Smooth muscle cell (in vitro differentiated cells): ENCODE data around the gene AFG3L2. TPM values are rescaled to one million over a fixed set of nuclear protein-coding genes. Genes with fewer than 3 reads are reported as not detected.

Experiments
- DNase-seq: peaks from one replicate; lab custom pipeline; 2025; ENCODE audit not compliant: unreplicated experiment; lab: John Stamatoyannopoulos, UW
- H2AFZ ChIP-seq: fragments of 200-600 bp; sonication (generic); 2 replicates; pipeline ENCODE4 v1.6.0; 2016; ENCODE audit warnings: antibody characterized with exemption, low read depth, mild to moderate bottlenecking
- H3F3A ChIP-seq: fragments of 200-600 bp; sonication (generic); 2 replicates; pipeline ENCODE4 v1.6.0; 2017; ENCODE audit warnings: antibody characterized with exemption, low read depth
- H3K27ac ChIP-seq: fragments of 200-600 bp; sonication (generic); 2 replicates; pipeline ENCODE4 v1.5.1; 2016; ENCODE audit warnings: low read depth, mild to moderate bottlenecking
- H3K27me3 ChIP-seq: fragments of 200-600 bp; sonication (generic); 2 replicates; pipeline ENCODE4 v1.6.1; 2016; ENCODE audit warnings: low read depth, mild to moderate bottlenecking
- H3K36me3 ChIP-seq: fragments of 200-600 bp; sonication (generic); 2 replicates; pipeline ENCODE4 v1.5.1; 2016; ENCODE audit warnings: low read depth
- H3K4me1 ChIP-seq: fragments of 200-600 bp; sonication (generic); 2 replicates; pipeline ENCODE4 v1.5.1; 2016; ENCODE audit warnings: low read depth
- H3K4me2 ChIP-seq: fragments of 200-600 bp; sonication (generic); 2 replicates; pipeline ENCODE4 v1.6.0; 2016; ENCODE audit warnings: mild to moderate bottlenecking
- H3K4me3 ChIP-seq: fragments of 200-600 bp; sonication (generic); 2 replicates; pipeline ENCODE4 v1.5.1; 2016; ENCODE audit warnings: mild to moderate bottlenecking
- H3K79me2 ChIP-seq: fragments of 200-600 bp; sonication (generic); 2 replicates; pipeline ENCODE4 v1.6.0; 2016; ENCODE audit warnings: low read depth, mild to moderate bottlenecking
- H3K9ac ChIP-seq: fragments of 200-600 bp; sonication (generic); 2 replicates; pipeline ENCODE4 v1.6.0; 2016; ENCODE audit warnings: low read depth
- H3K9me3 ChIP-seq: fragments of 200-600 bp; sonication (generic); replicated peaks from 2 replicates; pipeline ENCODE4 v1.5.1; 2016; ENCODE audit warnings: low read depth
- H4K20me1 ChIP-seq: fragments of 200-600 bp; sonication (generic); 2 replicates; pipeline ENCODE4 v1.6.0; 2016; ENCODE audit warnings: low read depth
- WGBS: methylation state at CpG from one replicate; pipeline ENCODE4 v1.1.7; 2016; ENCODE audit warnings: low lambda C conversion rate; 5-methylcytosine and 5-hydroxymethylcytosine counted together
- polyA plus RNA-seq: library from polyadenylated mRNA; unstranded; fragments of >200 nt; fragmentation: Nextera tagmentation; extraction: Ambion mirVana; gene quantifications from 2 replicates; pipeline ENCODE4 v1.2.1, GENCODE V29; 2016
- total RNA-seq: library from RNA; depleted of rRNA; stranded (reverse); fragments of >200 nt; gene quantifications from 2 replicates; pipeline ENCODE4 v1.2.3, GENCODE V29; 2014
- TF ChIP-seq, protein P1 (sequence below): fragments of 200-600 bp; sonication (generic); IDR thresholded peaks from 2 replicates; pipeline ENCODE4 v1.5.1; 2017; ENCODE audit warnings: borderline replicate concordance, mild to moderate bottlenecking, antibody characterized with exemption; ENCODE audit not compliant: insufficient read depth, poor library complexity, severe bottlenecking

The AFG3L2 gene
- total and polyA plus RNA-seq, 2 experiments from 2014 or later, result 21.6 to 24.3 TPM

DNA sequence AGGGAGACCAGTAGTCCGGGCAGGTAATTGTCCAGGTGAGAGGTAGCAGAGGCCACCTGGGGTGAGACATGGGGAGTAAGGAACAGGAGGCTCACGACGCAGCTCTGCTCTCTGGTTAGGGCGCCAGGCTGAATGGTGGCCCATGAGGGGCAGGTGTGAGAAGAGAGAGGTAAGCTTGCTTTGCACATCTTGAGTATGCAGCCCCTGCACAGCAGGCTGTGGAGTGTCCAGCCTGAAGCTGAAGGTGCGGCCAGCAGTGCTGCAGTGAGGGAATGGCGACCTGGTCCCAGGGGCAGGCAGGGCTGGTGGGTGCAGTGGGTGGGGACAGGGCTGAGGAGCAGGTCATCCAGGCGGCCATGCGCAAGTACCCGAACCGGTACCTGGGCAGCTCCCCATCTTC is 46.4 kb upstream of the AFG3L2 start:
- H3K36me3 ChIP-seq, result peaks cover 6% of the 10 kb centered on the region
- H3K9me3 ChIP-seq, result peaks cover 4% of the 10 kb centered on the region
- no peaks in the 10 kb centered on the region for H3K79me2 ChIP-seq
- H3K27ac ChIP-seq, result no peak overlapping the region
- no peak overlapping the region for H2AFZ ChIP-seq
- H3K9ac ChIP-seq, result no peak overlapping the region
- no peaks in the 10 kb centered on the region for H3F3A ChIP-seq
- H3K4me2 ChIP-seq, result no peak overlapping the region
- DNase-seq, result no peak
- WGBS, result 96% methylated on average over 10 of the region's 10 CpGs
- TF ChIP-seq, protein P1, sequence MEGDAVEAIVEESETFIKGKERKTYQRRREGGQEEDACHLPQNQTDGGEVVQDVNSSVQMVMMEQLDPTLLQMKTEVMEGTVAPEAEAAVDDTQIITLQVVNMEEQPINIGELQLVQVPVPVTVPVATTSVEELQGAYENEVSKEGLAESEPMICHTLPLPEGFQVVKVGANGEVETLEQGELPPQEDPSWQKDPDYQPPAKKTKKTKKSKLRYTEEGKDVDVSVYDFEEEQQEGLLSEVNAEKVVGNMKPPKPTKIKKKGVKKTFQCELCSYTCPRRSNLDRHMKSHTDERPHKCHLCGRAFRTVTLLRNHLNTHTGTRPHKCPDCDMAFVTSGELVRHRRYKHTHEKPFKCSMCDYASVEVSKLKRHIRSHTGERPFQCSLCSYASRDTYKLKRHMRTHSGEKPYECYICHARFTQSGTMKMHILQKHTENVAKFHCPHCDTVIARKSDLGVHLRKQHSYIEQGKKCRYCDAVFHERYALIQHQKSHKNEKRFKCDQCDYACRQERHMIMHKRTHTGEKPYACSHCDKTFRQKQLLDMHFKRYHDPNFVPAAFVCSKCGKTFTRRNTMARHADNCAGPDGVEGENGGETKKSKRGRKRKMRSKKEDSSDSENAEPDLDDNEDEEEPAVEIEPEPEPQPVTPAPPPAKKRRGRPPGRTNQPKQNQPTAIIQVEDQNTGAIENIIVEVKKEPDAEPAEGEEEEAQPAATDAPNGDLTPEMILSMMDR, result no peak
- no peak overlapping the region for H3K4me3 ChIP-seq
- H3K27me3 ChIP-seq, result no peaks in the 10 kb centered on the region
- peaks cover 6% of the 10 kb centered on the region for H3K4me1 ChIP-seq
- H4K20me1 ChIP-seq, result no peaks in the 10 kb centered on the region

DNA sequence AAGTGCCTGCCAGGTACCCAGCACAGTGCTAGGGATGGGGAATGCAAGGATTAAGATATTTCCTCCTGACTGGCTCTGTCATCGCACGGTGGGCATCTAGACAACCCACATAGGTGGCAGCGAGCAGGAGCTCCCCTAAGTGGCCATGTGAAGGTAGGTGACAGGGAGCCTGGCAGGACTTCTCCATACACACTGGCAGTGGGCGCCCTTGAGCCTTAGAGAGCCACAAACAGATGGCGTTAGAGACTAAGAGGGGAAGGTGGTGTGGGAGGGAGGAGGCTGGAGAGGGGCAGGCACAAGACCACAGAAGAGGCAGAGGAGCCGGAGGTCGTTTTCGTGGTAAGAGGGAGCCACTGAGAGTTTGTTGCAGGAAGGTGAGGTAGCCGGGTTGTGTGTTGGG is 45.9 kb upstream of the AFG3L2 start:
- Histone ChIP-seq H3K9me3 (peaks cover 4% of the 10 kb centered on the region), H3K27ac (no peak overlapping the region), H3K4me3 (no peak overlapping the region), H3F3A (no peaks in the 10 kb centered on the region), H3K79me2 (no peaks in the 10 kb centered on the region), H2AFZ (no peak overlapping the region), H3K4me2 (no peak overlapping the region), H4K20me1 (no peaks in the 10 kb centered on the region), H3K36me3 (peaks cover 6% of the 10 kb centered on the region), H3K27me3 (no peaks in the 10 kb centered on the region), H3K9ac (no peak overlapping the region), H3K4me1 (peaks cover 9% of the 10 kb centered on the region)
- no peak for DNase-seq
- 90% methylated on average over 9 of the region's 9 CpGs for WGBS
- TF ChIP-seq, protein P1, result no peak

DNA sequence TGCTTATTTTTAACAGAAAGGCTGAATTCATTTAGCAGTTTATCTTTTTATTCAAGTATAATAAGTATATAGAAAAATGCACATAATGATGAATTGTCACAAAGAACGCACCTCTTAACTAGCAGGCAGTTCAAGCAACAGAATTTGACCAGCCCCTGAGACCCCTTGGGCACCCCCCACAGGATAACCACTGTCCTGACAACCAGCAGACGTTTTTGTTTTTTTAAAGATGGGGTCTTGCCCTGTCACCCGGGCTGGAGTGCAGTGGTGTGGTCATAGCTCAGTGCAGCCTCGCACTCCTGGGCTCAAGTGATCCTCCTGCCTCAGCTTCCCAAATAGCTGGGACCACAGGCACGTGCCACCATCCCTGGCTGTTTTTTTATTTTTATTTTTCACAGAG is 44.7 kb upstream of the AFG3L2 start:
- Histone ChIP-seq H3K27ac (no peak overlapping the region), H4K20me1 (no peaks in the 10 kb centered on the region), H3K4me1 (peaks cover 9% of the 10 kb centered on the region), H3K36me3 (no peaks in the 10 kb centered on the region), H3K27me3 (no peaks in the 10 kb centered on the region), H3F3A (no peaks in the 10 kb centered on the region), H3K4me2 (no peak overlapping the region), H3K79me2 (no peaks in the 10 kb centered on the region), H3K9me3 (no peaks in the 10 kb centered on the region), H3K9ac (no peak overlapping the region), H2AFZ (no peak overlapping the region), H3K4me3 (no peak overlapping the region)
- no peak for DNase-seq
- TF ChIP-seq, protein P1, result no peak
- WGBS, result 80% methylated on average over 5 of the region's 5 CpGs

DNA sequence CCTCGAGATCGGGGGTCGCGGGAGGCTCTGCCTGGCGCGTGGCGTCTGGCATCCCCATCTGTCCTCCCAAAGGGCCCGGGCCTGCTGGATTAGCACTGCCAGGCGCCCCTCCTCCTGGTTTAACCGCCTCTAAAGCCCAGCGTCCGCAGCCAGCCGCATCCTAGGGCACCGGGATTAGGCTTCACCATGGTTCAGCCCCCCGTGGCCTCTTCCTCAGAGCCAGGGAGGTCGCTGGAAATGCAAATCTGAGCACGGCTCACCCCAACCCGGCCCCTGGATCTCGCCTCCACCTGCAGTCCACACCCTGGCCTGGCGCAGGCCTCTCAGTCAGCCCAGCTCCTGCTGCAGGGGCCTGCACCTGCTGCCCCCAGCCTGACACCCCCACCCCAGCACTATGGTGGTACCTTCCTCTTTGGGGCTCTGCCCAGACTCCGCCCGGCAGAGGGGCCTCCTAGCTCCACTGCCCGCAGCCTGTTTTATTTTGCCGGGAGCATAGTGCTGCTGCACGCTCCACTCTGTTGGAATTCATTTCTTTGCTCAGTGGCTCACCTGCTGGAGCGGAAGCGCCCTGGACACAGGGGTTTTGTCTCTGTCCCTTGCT is 43.9 kb upstream of the AFG3L2 start:
- Histone ChIP-seq H2AFZ (no peak overlapping the region), H3F3A (no peaks in the 10 kb centered on the region), H3K4me3 (peak overlapping the region; percentile 54), H3K4me1 (peaks cover 9% of the 10 kb centered on the region), H3K27me3 (no peaks in the 10 kb centered on the region), H3K27ac (no peak overlapping the region), H3K9ac (no peak overlapping the region), H3K79me2 (no peaks in the 10 kb centered on the region), H3K36me3 (no peaks in the 10 kb centered on the region), H3K4me2 (peak overlapping the region; percentile 89), H4K20me1 (no peaks in the 10 kb centered on the region), H3K9me3 (no peaks in the 10 kb centered on the region)
- DNase-seq, result no peak
- TF ChIP-seq, protein P1, result no peak
- WGBS, result 45% methylated on average over 19 of the region's 27 CpGs
